SHP77 treated with DMSO at 0.1 percent for 48 hours (cell line): Measurements from ENCODE around the gene PARD3B.
"Not testable (repeated sequence)": the region's sequence is repeated elsewhere in the genome, so short reads cannot be mapped to it uniquely, and the experiment has no call there.

Experiments used
- DNase-seq: peaks from one replicate; lab custom pipeline; 2025; lab: John Stamatoyannopoulos, UW

The PARD3B gene

DNA sequence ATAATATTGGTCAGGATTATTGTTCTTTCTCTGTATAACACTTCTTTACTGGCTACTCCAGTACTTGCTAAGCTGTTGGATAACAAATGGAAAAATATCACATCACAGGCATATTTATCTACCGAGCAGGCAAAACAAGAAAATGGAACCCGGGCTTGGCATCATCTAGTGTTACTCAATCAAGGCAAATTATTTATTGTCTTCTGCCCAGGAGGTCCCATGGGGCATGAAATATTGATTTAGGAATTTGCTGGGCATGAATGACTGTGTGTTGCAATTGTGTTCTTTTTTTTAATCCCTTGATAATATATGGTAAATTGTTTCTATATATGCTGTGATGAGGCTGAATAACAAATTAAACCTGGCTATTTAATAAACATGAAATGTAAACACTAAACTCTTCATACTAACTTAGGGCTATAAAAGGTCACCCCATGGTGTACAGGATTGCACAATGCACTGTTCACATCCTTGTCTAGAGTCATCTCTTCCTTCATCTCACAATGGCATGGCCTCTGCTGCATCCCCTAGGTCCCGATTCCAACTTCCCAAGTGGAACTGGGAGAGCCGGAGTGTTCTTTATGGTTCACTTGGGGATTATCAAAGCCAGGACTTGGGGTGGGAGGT, 2.2 kb upstream of the PARD3B start:
- no peak for DNase-seq

DNA sequence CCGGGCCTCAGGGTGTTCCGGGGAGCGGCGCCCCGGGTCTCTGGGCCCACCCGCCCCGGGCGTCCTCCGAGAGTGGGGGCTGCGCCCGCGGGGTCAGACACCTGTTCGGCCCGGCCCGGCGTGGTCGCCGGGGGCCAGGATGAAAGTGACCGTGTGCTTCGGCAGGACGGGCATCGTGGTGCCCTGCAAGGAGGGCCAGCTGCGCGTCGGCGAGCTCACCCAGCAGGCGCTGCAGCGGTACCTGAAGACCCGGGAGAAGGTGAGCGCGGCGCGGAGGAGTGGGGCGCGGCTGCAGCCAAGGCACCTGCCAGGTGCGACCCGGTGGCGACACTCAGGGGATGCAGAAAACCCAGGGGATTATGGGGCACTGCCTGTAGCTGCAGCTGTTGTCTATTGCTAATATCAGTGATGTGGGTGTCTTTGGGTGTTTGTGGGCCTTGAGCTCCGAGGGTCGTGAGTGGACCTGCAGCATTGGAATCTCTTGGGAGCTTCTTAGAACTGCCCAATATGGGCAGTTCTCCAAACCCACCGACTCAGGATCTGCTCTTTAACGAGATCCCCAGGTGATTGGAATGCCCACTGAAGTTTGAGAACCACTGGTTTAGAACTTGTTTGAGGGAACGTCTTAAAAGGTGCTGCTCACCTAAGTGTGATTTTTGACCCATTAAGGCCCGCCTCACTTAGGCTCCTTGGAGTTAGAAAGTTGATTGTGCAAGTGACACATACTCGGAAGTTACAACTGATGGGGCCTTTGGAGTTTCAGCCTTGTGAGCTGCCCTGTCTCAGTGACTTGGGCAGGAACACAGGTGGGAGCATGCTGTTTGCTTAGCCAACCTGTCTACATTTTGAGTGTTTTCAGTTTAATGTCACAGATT, 823 bp downstream of the PARD3B start:
- DNase-seq, result no peak

DNA sequence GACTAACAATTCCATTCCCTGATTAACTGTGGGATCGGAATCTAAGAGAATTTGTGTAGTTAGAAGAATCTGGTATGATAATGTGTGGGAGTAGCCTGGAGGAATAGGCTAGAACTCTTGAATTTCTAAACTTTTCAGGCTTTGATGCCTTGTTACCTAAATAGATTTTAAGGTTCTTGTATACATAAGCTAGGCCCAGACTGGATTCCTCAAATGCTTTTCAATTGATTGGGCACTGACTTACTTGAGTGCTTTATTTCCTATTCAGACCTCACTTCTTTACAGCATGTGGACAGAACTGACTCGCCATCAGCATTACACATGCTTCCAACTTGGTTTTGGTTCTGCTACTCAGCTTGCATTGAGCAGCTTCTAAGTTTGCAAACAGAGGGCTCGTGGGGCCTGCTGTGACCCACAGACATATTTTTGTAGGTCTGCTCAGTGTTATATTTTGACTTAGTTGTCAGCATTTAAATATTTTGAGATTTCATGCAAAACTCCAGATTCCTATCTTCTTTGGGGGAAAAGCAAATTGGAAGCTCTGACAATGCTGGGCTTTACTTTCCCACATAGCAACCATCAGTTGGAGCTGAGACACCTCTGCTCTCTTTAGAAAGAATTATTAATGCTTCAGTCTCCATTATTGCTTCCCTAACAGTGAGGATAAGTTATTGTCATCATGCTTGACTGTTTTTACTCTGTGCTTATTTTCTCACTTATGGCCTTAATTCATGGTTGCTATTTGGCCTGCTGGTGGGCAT, 5.7 kb downstream of the PARD3B start:
- no peak for DNase-seq

DNA sequence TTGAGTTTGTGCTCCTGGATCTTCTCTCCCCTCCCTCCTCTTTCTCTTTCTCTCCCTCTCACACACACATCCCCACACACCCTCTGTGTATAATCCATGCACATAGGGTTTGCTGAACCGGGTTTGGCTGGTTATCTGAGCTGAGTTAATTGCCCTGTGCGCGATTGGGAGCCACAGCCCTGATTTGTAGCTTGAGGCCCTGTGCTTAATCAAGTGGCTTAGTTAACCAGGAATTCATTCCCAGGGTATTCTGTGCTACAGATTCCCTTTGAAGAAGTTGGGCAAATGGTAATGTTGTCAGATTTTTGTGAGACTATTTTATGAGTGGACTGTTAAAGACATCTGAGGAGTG, 6.2 kb downstream of the PARD3B start:
- DNase-seq, result no peak

DNA sequence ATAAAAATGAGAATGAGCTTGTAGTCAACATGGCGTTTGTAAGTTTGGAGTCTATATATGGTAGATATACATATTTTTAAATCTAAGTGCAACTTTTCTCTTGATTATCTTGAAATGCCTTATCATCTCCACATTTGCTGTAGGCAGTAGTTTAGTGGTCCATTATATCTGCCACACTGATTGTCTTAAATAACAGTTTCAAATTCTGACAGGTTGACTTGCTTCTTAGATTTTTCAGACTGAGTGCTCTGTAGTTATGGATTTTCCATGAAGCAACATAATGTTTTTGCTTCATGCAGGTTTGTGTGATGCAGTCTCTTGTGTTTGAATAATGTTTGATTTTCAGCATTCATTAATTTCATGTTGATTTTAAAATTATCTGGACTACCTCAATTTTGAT, 12.3 kb downstream of the PARD3B start:
- DNase-seq, result no peak

DNA sequence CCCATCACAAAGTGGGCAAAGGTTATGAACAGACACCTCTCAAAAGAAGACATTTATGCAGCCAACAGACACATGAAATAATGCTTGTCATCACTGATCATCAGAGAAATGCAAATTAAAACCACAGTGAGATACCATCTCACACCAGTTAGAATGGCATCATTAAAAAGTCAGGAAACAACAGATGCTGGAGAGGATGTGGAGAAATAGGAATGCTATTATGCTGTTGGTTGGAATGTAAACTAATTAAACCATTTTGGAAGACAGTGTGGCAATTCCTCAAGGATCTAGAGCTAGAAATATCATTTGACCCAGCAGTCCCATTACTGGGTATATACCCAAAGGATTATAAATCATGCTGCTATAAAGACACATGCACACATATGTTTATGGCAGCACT, 14.1 kb downstream of the PARD3B start:
- not testable (repeated sequence) for DNase-seq

DNA sequence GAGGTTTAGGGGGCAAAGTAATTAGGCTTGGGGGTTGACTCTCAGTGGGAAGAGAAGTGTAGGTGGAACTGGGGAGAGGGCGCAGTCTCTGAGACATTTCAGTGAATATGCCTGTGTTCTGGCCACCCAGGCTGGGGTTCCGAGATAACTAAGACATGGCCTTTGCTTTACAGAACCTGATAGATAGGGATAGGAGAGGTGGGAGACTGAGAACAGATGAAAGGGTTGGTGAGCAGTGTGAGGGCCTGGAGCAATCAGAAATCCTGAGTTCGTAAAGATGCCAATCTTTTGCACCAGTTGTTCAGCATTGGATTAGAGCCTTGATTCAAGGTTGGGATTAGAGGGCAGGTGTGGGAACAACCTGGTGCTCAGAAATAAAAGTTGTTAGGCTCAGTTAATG, 15.6 kb downstream of the PARD3B start:
- no peak for DNase-seq

DNA sequence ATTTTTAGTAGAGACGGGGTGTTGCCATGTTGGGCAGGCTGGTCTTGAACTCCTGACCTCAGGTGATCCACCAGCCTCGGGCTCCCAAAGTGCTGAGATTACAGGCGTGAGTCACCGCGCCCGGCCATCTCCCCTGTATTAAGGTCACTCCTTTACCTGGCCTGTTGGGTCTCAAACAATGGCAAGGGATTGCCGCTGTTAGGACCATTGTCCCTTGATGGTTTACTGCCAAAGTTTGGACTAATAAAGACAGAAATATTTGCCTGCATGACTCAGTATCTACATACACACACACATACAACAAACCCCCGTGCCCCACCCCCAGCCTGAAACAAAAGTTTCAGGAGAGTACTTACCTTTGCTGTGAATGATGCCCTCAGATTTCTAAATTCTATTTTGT, 16.5 kb downstream of the PARD3B start:
- no peak for DNase-seq

DNA sequence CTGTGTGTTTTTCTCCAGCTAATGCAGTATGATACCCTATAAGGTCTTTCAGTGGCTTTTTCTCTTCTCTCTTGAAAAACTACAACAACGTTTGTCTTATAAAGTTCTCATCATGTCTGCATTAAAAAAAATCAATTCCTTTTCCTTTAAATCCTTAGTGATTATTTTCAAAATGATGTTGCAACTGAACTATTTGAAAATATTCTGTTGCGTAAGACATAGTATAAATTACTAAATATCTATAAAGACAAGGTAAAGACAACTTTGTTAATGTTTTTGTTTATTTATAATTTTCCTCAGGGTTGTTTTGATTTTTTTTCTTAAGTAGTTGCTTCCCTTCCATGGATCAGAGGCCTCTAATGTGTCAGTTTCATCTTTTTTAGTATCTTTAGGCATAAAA, 21.2 kb downstream of the PARD3B start:
- no peak for DNase-seq

DNA sequence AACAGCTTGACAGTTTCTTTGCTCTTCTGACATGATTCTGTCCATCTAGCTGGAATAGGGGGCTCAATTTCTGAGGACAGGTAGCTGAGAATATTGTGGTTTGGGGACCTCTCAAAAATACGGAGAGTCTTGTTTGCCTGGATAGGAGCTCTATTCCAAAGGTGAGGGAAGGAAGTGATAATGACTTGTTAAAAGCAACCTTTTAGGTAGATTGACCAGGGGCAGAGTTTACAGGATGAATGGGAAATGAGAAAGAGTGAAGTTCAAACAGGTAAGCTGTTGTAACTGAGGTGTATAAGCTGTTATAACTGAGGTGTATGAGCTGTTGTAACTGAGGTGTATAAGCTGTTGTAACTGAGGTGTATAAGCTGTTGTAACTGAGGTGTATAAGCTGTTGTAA, 25.1 kb downstream of the PARD3B start:
- no peak for DNase-seq

DNA sequence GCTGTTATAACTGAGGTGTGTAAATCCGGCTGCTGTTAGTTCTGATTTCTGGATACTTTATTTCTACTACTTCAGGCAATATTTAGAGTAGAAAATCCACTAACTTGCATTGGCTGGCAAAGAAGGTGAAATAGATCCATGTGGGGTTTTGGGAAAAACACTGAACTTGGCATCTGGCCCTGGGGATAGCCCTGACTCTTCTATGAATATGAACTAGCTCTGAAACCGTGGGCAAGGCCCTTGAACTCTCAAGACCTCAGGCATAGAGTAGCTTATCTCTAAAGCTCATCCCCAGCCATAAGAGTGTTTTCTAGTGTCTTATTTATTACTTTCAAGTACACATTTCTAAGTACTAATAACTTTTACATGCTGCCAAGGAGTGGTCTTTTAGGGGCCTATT, 25.8 kb downstream of the PARD3B start:
- DNase-seq, result no peak

DNA sequence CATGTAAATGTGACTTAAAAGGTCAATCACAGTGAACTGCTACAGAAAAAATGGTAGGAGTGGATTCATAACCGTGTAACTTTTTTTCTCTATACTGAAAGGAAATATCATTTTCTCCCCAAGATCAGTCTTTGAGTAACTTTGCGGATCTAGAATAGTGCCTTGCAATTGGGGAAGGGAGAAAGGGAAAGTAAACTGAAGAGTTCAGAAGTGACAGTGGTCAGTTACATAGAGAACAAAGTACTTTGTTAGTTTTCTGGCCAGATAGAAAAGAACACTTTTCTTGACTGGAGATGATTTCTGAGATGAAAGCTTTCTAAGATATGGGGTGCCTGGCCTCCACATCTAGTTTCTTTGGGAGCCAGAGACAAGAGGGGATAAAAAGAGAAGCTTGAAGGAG, 26.6 kb downstream of the PARD3B start:
- no peak for DNase-seq

DNA sequence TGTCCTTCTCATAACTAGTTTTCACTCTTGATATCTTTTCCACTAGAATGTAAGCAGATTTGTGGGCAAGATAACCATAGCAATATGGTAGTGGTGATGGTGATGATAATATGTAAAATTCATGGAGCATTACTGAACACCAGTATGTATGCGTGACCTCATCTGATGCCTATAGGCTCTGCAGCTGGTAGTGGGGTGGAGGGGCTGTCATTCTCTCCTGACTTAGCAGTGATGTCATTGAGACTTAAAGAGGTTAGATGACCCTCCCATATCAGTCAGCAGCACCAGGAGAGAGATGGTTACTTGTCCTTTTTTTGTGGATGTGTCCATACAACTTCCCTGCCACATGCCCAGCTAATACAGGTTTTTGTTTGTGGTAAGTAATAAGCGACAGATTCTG, 27.9 kb downstream of the PARD3B start:
- no peak for DNase-seq

DNA sequence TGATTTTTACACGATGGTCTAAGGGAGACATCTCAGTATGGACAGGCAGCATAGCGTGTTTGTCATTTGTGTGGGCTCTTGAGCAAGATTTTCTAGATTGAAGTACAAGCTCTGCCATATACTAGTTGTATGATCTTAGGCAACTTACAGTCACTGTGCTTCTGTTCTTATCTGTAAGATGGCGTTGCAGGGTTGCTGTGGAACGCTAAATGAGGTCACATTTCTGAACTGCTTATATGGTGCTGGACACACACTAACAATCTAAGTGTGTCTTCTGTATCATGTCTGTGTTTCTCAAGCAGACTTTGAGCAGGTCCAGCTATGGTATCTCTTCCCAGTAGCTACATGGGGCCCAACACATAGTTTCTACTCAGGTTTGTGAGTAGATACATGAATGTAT, 29.2 kb downstream of the PARD3B start:
- no peak for DNase-seq

DNA sequence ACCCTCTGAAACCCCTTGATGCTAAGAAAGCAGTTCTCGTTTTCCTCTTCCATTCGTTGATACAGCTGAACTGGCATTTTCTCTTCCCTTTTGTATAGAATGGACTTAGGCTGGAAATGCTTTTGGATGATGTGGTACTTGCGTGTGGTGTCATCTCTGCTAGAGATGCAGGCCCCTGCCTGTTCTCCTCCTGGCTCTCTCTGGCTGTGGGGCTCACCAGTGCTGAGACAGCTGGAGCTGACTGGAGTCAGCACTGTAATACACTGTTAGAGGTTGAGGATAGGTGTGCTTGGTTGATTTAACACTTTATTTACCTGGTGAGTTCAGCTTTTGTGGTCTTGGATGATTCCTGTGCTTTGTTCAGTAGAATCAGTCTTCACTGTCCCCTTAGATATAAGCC, 30.2 kb downstream of the PARD3B start:
- no peak for DNase-seq

DNA sequence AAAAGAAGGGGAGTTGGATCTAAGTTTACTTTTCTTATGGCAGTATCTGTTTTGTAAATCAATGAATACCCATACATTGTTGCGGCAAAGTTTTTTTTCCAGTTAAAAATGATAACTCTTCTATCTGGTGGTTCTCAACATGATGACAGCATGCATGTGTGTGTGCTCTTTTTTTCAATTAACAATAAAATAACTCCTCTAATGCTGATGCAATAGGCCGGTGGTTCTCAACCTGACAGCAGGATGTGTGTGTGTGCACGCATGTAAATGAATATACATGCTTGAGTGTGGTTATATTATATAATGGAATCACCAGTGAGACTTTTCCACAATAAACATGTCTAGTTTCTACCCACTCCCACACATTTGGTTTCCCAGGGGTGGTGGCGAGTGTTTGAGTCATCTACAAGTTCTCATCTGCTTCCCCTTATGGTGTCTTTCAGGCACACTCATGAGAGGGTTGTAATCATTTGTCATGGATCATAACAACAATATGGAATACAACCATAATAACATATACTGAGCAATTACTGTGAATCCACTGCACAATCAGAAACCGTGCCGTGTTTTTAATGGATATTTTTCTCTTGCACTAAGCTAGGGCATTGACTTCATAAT, 31.2 kb downstream of the PARD3B start:
- no peak for DNase-seq

DNA sequence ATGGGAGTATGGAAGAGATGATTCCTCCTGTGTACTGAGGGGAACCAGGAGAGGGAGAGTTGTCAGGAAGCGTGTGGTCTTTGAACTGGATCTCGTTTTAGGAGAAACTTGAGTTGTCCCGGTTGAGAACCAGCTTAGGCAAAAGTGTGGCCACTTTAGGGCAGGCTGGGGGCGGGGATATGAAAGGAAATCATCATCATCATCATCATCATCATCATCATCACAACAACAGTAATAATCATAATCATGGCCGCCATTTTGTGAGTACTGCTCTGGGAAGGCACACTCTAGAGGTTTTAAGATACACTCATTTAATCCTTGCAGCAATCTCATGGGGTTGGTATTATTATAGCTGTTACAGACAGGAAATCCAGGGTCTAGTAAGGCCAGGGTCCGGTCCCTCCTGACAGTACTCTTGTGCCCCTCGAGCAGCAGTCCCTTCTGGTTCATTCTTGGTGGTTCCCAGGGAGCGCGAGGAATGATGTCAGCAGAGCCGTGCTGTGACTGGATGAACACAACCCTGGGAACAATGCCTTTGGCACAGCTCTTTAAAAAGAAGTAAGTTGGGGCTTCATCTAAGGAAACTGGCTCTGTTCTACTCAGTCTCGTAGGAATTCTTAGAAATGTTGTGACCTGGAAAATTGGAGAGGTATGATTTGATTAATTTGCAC, 33.8 kb downstream of the PARD3B start:
- DNase-seq, result no peak

DNA sequence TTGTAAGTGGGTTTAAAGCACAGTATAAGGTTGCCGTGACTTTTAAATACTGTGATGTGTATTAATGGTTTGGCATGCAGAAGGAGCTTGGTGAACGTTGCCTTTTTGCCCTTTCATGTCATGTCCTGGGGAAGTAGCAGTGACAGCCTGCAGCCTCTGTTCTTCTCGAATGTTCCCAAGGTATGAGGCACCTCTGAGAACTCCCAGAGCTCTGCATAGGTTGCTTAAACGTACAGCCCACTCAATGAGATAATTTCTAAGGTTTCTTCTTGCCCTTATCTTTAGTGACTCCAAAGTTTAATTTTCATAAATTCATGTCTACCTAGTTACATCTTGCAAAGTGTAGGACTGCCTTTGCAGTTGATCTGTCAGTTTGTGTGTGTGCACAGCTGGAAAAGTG, 36.7 kb downstream of the PARD3B start:
- DNase-seq, result no peak

DNA sequence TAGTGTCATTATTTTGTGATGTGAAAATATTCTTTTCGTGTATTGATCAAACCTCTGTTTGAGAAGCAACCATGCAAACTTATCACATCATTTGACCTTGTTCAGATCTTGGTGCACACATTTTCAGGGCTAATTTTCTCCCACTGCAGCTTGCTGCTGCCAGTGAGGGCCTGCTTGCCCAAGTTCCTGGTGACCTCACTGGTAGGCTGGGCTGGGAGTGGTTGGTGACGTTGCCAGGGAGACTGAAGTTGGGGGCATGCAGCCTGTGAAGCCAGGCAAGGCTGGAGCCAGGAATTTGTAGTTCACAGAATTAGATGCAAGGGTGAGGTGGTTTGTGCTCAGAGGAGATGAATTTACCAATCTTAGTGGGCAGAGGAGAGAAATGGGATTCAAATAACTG, 38.5 kb downstream of the PARD3B start:
- DNase-seq, result no peak

DNA sequence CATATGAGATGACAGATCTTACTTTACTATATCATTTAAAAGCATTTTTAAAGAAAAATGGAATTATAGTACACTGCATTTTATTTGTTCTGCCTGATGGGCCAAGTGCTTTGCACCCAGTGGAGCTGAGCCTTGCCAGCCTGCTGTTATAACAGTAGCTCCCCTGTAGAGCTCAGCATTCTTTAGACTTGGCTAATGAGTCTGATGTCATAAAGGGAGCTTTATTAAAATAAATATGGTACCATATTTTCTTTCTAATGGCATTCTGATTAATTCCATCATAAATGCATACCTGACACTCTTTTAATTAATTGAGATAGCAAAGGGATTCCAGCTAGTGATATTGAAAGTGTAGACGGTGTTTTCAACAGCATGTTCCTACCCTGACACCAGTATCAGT, 40.7 kb downstream of the PARD3B start:
- no peak for DNase-seq

DNA sequence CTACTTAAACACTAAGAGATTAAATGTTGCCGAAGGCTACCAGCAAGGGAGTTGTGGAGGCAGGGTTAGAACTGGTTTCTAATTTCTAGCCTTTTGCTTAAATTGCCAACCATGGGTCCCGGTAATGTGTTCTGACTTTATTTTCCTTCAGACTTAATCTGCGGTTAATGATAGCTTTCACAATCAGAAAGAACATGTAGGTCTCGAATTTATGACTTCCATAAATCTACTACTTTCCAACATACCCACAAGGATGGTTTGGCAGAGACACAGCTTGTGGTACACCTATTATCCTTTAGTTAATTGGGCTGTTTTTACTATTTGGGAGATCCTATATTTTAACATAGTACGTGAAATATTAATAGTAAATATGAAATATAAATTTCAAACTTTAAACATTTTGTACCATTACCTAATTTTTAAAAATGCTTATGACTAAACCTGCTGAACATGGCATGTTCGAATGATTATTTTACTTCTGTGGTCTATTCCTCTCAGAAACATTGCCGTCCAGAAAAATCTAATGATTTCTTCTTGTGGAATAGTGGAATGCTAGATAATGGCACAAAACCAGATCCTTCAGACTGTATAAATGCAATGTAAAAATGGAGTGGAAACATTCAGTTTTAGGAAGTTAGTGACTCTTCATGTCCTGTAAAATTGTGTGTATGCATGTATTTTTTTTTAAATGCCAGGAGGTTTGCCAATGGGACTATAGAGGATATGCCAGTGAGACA, 41.3 kb downstream of the PARD3B start:
- no peak for DNase-seq
